Measurements from ENCODE around the gene LRPAP1.
"Not testable (repeated sequence)": the region's sequence is repeated elsewhere in the genome, so short reads cannot be mapped to it uniquely, and the experiment has no call there.

GRCh38 chr4:3566301-3566700 lies 34.1 kb upstream of the LRPAP1 start:
- not testable (repeated sequence) for TF ChIP-seq POLR2A (IDR thresholded peaks at IDR 0.05; ENCODE audit: low read length); GATA1 (IDR thresholded peaks at IDR 0.05; ENCODE audit: low read depth, low read length)
